ENCODE results near the gene SGSM1. TPM values are rescaled to one million over a fixed set of nuclear protein-coding genes. Genes with fewer than 3 reads are reported as not detected.

Gene SGSM1
- total RNA-seq, 2 experiments from 2014 or later = 0.12 to 0.17 TPM

DNA sequence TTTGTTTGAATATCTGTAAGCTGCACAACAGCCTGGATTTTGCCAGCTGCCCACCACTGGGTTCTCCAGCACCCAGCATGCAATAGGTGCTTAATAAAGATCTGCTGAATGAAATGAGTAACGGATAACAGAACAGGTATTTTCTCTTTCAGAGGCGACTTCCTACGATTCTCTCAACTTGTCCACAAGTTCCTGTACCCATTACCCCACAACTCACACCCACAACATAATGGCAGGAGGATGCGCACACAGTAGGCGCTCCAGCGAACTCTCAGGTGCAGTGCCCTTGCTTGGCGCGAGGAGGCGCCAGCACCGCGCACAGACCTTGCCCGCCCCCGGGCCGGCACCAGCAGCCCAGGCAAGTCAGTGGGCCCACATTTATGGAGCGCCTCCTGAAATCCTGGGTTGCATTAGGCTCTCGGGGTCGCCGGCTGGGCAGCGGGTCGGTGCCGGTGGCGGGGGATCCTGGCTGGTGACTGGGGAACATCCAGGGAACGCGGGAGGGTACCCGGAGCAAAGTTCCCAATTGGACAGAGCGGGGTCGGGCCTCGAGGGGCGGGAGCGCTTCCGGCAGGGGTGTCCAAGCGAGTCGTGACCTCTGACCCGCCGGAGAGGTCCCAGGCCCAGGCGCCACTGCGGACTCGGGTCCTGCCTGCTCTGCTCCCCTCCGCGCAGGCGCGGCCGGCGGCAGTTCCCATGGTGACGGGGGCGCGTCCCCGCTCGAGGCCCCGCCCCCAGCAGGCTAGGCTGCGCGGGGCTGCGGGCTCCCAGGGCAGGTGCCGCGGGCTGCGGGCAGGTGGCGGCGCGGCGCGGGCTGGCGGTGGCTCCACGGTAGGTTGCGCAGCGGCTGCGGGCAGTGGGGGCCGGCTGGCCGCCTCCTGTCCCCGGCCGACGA, 146.2 kb downstream of the SGSM1 start, which contains the start of gene KIAA1671:
TSS of gene KIAA1671 (plus strand) at position 775 of the 895 bp plus-strand sequence. CDS start 75,284 bp downstream, outside the sequence.
- Mint-ChIP-seq H3K4me1 (ENCODE audit: low read depth) (peaks cover 5% of the 10 kb centered on the region), H3K4me3 (peak within 1 kb of the TSS; percentile 76), H3K36me3 (ENCODE audit: low read depth) (no peaks in the 10 kb centered on the region), H3K27me3 (ENCODE audit: low read depth) (peaks cover 49% of the 10 kb centered on the region), H3K9me3 (no peaks in the 10 kb centered on the region), H3K27ac (no peak within 1 kb of the TSS)
- intact Hi-C loops (cut with micrococcal nuclease) = loop anchor here (1.0 to 5.0 kb wide), 3 partner anchors 96 to 220 kb away; no protein-coding TSS in a partner anchor
- CTCF ChIA-PET = interaction anchor here (0.6 to 4.1 kb wide), 3 partner anchors 43 to 97 kb away, joined by 5 to 44 read pairs (median 10); no protein-coding TSS in a partner anchor
- peak; percentile 87 for DNase-seq

DNA sequence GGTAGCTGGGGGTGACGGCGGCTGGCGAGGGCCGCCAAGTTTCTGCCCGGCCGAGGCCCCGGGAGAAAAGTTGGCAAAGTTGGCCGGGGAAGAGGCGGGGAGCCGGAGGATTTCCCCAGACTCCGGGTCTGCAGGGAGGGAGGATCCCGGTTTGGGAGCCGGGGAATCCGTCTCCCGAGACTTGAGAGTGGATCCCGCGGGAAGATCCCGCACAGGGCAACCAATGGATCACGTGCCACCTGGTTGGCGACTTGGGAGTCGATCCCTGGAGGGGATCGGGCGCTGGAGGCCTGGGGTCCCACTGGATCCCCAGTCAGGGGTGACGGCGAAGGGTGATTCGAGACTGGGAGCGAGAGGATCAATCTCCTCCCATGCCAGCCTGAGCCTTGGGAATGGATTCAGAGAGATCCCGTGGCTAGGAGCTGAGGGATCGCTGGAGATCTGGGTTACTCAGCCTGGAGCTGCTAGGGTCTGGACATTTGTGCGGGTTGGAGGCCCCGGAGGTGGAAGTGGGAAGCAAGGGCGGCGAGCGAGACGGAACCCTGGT, 146.9 kb downstream of the SGSM1 start:
- no peak for DNase-seq
- Mint-ChIP-seq H3K27me3 (ENCODE audit: low read depth) (peaks cover 43% of the 10 kb centered on the region), H3K36me3 (ENCODE audit: low read depth) (no peaks in the 10 kb centered on the region), H3K9me3 (no peaks in the 10 kb centered on the region), H3K4me3 (peak overlapping the region; percentile 76), H3K27ac (no peak overlapping the region), H3K4me1 (ENCODE audit: low read depth) (peaks cover 5% of the 10 kb centered on the region)
- CTCF ChIA-PET = interaction anchor here (0.9 to 2.0 kb wide), 2 partner anchors 96 to 101 kb away, joined by 3 to 10 read pairs; no protein-coding TSS in a partner anchor
- intact Hi-C loops (cut with micrococcal nuclease) = loop anchor here (1.0 to 5.0 kb wide), 3 partner anchors 95 to 219 kb away; no protein-coding TSS in a partner anchor

DNA sequence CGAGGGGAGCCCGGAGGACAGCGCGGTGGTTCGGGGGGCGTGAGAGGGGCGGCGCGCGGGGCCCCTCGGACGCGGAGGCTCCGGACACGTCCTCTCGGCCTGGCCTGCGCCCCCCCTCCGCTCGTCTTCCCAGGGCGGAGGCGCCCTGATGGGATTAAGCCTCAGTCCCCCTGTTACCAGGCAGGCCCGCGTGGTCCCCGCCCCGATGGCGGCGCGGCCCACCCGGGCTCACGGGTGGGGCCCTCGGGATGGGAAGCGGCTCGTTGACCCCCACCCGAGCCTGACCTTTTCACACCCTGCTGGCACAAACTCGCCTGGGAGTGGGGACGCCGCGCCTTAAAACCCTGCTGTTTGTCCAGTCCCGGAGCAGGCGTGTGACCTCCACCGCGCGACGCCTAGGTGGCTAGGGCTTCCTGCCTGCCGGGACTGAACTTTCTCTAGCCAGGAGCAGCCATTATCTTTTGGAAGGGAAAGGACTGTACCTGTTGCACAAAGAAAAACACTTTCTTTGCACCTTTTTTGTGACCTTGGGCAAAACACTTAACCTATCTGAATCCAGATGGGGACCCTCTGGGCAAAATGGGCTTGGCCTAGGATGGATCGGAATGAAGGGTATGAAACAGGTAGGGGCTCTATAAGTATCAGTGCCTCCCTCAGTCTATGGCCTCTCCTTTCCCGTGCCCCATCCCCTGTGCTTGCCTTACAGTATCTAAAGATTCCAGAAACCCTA, 147.5 kb downstream of the SGSM1 start:
- no peak for DNase-seq
- H3K4me3 Mint-ChIP-seq = no peak overlapping the region
- H3K36me3 Mint-ChIP-seq (ENCODE audit: low read depth) = no peaks in the 10 kb centered on the region
- intact Hi-C loops (cut with micrococcal nuclease) = loop anchor here (5.0 kb wide), 1 partner anchor 219 kb away; no protein-coding TSS in a partner anchor
- H3K9me3 Mint-ChIP-seq = no peaks in the 10 kb centered on the region
- peaks cover 43% of the 10 kb centered on the region for H3K27me3 Mint-ChIP-seq (ENCODE audit: low read depth)
- H3K27ac Mint-ChIP-seq = no peak overlapping the region
- CTCF ChIA-PET = interaction anchor here (0.7 to 2.0 kb wide), 4 partner anchors 20 to 101 kb away, joined by 3 to 10 read pairs (median 4); no protein-coding TSS in a partner anchor
- H3K4me1 Mint-ChIP-seq (ENCODE audit: low read depth) = peaks cover 5% of the 10 kb centered on the region

DNA sequence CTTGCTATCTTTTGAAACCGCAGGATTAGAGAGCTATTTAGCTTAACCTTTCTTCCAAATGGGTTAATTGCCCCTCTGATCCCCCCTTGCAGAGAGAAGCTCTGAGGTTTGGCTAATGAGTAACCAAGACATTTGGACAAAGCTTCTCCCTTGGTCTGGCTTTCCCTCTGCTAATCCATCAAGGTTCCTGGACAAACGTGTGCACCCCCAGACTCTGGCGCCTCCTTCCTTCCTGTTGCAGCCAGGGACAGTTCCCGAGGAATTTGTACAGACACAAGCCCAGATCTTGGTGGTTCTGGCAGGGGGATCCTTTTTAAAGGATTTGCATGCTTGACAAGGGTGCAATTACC, 148.1 kb downstream of the SGSM1 start:
- Mint-ChIP-seq H3K9me3 (no peaks in the 10 kb centered on the region), H3K4me3 (no peak overlapping the region), H3K27ac (no peak overlapping the region), H3K4me1 (ENCODE audit: low read depth) (peaks cover 5% of the 10 kb centered on the region), H3K36me3 (ENCODE audit: low read depth) (no peaks in the 10 kb centered on the region), H3K27me3 (ENCODE audit: low read depth) (peaks cover 39% of the 10 kb centered on the region)
- CTCF ChIA-PET = interaction anchor here (0.7 to 2.0 kb wide), 4 partner anchors 20 to 101 kb away, joined by 3 to 10 read pairs (median 4); no protein-coding TSS in a partner anchor
- intact Hi-C loops (cut with micrococcal nuclease) = loop anchor here (5.0 kb wide), 1 partner anchor 218 kb away; no protein-coding TSS in a partner anchor
- no peak for DNase-seq

GRCh38 chr22:24954856-24955255, 148.8 kb downstream of the SGSM1 start:
- no peaks in the 10 kb centered on the region for H3K36me3 Mint-ChIP-seq (ENCODE audit: low read depth)
- no peak overlapping the region for H3K4me3 Mint-ChIP-seq
- no peak for DNase-seq
- H3K9me3 Mint-ChIP-seq = no peaks in the 10 kb centered on the region
- H3K4me1 Mint-ChIP-seq (ENCODE audit: low read depth) = peaks cover 5% of the 10 kb centered on the region
- peaks cover 36% of the 10 kb centered on the region for H3K27me3 Mint-ChIP-seq (ENCODE audit: low read depth)
- intact Hi-C loops (cut with micrococcal nuclease) = loop anchor here (5.0 kb wide), 1 partner anchor 217 kb away; no protein-coding TSS in a partner anchor
- CTCF ChIA-PET = interaction anchor here (0.9 kb wide), 2 partner anchors 96 to 101 kb away, joined by 3 to 4 read pairs; no protein-coding TSS in a partner anchor
- no peak overlapping the region for H3K27ac Mint-ChIP-seq

DNA sequence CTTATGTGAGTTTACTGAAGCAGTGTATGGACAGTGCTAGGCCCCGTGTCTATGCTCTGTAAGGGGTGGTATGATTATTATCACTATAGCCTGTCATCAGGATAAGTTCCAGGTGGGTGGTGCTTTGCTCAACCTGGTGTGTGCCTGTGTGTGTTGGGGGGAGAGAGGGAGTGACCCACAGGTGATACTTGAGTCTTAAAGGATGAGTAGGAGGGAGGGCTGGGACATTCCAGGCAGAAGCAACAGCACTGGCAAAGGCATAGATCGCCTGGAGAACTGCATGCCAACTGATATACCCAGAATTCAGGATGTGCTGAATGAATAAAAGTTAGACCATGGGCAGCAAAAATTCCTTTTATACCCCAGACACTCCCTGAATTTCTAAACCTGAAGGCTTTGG, 151.0 kb downstream of the SGSM1 start:
- CTCF ChIA-PET = no interaction called here
- H3K9me3 Mint-ChIP-seq = no peaks in the 10 kb centered on the region
- intact Hi-C loops (cut with micrococcal nuclease) = no loop called here
- H3K27me3 Mint-ChIP-seq (ENCODE audit: low read depth) = peaks cover 17% of the 10 kb centered on the region
- no peak overlapping the region for H3K4me3 Mint-ChIP-seq
- no peak for DNase-seq
- H3K27ac Mint-ChIP-seq = no peak overlapping the region
- peaks cover 3% of the 10 kb centered on the region for H3K4me1 Mint-ChIP-seq (ENCODE audit: low read depth)
- H3K36me3 Mint-ChIP-seq (ENCODE audit: low read depth) = no peaks in the 10 kb centered on the region

GRCh38 chr22:24961217-24961844, 155.3 kb downstream of the SGSM1 start:
- Mint-ChIP-seq H3K4me1 (ENCODE audit: low read depth) (no peaks in the 10 kb centered on the region), H3K36me3 (ENCODE audit: low read depth) (no peaks in the 10 kb centered on the region), H3K9me3 (no peaks in the 10 kb centered on the region), H3K27me3 (ENCODE audit: low read depth) (no peaks in the 10 kb centered on the region), H3K27ac (no peak overlapping the region), H3K4me3 (no peak overlapping the region)
- CTCF ChIA-PET = no interaction called here
- DNase-seq = no peak
- intact Hi-C loops (cut with micrococcal nuclease) = no loop called here

DNA sequence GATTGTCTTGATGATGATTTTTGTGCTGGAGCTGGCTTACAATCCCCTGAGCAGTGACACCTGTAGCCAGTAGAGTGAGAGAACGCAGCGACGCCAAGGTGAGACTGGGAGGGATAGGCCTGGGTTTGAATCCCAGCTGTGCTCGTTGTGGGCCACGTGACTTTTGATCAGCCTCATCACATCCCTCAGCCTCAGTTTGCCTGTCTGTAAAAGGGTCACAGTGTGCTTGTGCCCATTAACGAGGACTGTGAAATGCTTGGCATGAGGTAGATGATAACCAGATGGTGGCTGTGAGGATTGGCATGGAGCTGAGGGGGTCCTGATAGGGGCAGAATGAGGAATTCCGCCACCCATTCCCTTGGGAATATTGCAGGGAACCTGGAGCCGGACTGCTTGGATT, 156.1 kb downstream of the SGSM1 start:
- CTCF ChIA-PET = interaction anchor here (1.0 to 1.5 kb wide), 2 partner anchors 23 to 86 kb away, joined by 4 to 5 read pairs; no protein-coding TSS in a partner anchor
- no peaks in the 10 kb centered on the region for H3K36me3 Mint-ChIP-seq (ENCODE audit: low read depth)
- intact Hi-C loops (cut with micrococcal nuclease) = no loop called here
- DNase-seq = no peak
- H3K4me3 Mint-ChIP-seq = no peak overlapping the region
- no peaks in the 10 kb centered on the region for H3K27me3 Mint-ChIP-seq (ENCODE audit: low read depth)
- no peaks in the 10 kb centered on the region for H3K9me3 Mint-ChIP-seq
- H3K27ac Mint-ChIP-seq = no peak overlapping the region
- no peaks in the 10 kb centered on the region for H3K4me1 Mint-ChIP-seq (ENCODE audit: low read depth)

GRCh38 chr22:24962835-24963234, 156.8 kb downstream of the SGSM1 start:
- no peaks in the 10 kb centered on the region for H3K27me3 Mint-ChIP-seq (ENCODE audit: low read depth)
- H3K9me3 Mint-ChIP-seq = no peaks in the 10 kb centered on the region
- H3K27ac Mint-ChIP-seq = no peak overlapping the region
- no peak for DNase-seq
- no peak overlapping the region for H3K4me3 Mint-ChIP-seq
- intact Hi-C loops (cut with micrococcal nuclease) = no loop called here
- H3K4me1 Mint-ChIP-seq (ENCODE audit: low read depth) = no peaks in the 10 kb centered on the region
- CTCF ChIA-PET = interaction anchor here (1.0 to 1.5 kb wide), 2 partner anchors 24 to 85 kb away, joined by 4 to 5 read pairs; no protein-coding TSS in a partner anchor
- no peaks in the 10 kb centered on the region for H3K36me3 Mint-ChIP-seq (ENCODE audit: low read depth)

DNA sequence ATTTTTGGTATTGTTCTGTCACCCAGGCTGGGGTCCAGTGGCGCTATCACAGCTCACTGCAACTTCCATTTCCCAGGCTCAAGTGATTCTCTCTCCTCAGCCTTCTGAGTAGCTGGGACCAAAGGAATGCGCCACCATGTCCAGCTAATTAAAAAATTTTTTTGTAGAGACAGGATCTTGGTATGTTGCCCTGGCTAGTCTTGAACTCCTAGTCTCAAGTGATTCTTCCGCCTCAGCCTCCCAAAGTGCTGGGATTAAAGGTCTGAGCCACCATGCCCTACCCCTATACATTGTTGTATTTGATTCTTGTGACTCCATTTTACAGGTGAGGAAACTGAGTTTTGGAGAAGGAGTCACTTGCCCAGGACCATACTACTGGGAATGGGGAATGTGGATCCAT, 158.4 kb downstream of the SGSM1 start:
- Mint-ChIP-seq H3K36me3 (ENCODE audit: low read depth) (no peaks in the 10 kb centered on the region), H3K4me1 (ENCODE audit: low read depth) (no peaks in the 10 kb centered on the region), H3K27ac (no peak overlapping the region), H3K9me3 (no peaks in the 10 kb centered on the region), H3K27me3 (ENCODE audit: low read depth) (no peaks in the 10 kb centered on the region), H3K4me3 (no peak overlapping the region)
- intact Hi-C loops (cut with micrococcal nuclease) = no loop called here
- DNase-seq = no peak
- CTCF ChIA-PET = no interaction called here

DNA sequence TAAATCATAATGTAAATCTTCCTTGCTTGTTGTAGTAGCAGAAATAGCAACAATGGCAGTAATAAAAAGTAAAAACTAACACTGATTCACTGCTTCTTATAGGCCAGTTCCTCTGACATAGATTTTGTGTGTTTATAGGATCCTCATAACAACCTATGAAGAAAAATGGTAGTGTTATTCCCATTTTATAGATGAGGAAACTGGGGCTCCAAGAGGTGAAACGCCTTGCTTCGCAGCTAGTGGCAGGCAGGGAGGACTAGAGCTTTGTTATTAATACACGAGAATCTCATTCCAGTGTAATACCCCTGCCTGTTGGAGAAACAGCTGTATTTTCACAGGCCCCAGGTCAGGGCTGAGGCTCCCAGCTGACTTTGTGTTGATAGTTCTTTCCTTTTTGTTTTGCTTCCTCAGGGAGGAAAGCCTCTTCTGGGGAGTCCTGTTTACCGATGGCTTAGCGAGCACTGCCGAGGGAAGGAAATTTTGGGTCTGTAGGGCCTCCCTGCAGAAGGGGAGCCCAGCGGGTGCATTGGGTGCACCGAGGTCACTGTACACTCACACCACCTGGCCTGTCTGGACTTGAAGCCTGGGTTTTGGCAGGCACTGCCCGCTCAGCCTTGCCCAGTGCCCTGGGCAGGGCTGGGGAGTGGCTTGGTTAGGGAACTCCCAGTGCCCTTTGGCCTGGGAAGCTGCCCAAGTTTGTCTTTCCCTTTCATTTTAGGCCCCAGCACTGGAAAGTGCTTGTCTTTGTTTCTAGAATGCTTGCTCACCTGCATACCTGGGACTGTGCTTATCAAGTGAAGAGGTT, 160.0 kb downstream of the SGSM1 start:
- DNase-seq = no peak
- H3K4me1 Mint-ChIP-seq (ENCODE audit: low read depth) = no peaks in the 10 kb centered on the region
- H3K4me3 Mint-ChIP-seq = no peak overlapping the region
- no peaks in the 10 kb centered on the region for H3K36me3 Mint-ChIP-seq (ENCODE audit: low read depth)
- no peaks in the 10 kb centered on the region for H3K9me3 Mint-ChIP-seq
- H3K27me3 Mint-ChIP-seq (ENCODE audit: low read depth) = no peaks in the 10 kb centered on the region
- intact Hi-C loops (cut with micrococcal nuclease) = no loop called here
- CTCF ChIA-PET = no interaction called here
- H3K27ac Mint-ChIP-seq = no peak overlapping the region

Measured in activated naive CD4-positive, alpha-beta T cell treated with anti-CD3 and anti-CD28 coated beads for 36 hours (primary cell).